SIG-M5 (cell line): Measurements from ENCODE around the gene FAM107B.
"Not testable (repeated sequence)": the region's sequence is repeated elsewhere in the genome, so short reads cannot be mapped to it uniquely, and the experiment has no call there.

Source experiments
- DNase-seq: peaks from one replicate; lab custom pipeline; 2025; lab: John Stamatoyannopoulos, UW

Gene FAM107B

DNA sequence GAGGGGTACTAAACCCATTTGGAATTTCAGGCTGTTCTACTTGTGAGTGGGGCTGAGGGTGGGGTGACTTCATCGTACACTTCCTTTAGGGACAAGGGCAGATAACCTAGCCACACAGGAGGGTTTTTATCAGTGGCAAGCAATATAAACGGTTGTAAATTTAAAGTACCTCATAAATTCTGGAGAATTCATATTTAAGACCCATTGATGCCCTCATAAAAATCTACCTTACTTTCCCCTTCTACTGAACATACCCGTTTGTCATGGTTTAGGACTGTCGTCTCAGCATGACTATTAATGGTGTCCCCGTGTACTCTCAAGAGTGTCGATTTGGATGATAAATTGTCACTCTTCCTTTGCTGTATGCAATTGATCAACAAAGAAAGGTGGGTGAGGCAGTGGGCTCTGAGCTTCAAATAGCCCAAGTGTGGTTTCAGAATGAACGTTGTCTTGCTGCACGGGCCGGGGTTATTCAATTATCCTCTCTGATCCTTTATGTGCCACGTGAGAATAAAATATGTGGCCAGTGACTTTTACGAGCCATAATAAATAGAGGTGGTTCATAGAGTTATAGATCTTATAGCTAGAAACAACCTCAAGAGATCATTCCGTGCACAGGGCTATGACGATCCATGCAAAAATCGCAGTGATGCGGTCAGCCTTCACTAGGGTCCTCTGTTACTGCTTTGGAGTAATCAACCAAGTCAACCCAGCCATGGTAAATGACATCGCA is 82.2 kb downstream of the FAM107B start:
- DNase-seq: no peak

DNA sequence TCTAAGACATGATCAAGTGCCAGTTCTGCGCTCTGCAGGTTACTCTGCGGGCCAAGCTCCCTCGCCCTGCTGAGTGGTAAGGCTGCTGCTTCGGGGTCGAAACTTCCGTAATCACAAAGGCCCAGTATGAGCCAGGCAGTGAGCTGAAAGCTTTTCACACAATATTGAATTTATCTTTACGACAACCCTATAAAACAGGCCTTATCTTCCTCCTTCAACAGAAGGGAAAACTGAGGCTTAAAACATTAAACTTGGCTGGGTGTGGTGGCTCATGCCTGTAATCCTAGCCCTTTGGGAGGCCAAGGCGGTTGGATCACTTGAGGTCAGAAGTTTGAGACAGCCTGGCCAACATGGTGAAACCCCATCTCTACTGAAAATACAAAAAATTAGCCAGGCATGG is 83.3 kb downstream of the FAM107B start:
- no peak for DNase-seq

DNA sequence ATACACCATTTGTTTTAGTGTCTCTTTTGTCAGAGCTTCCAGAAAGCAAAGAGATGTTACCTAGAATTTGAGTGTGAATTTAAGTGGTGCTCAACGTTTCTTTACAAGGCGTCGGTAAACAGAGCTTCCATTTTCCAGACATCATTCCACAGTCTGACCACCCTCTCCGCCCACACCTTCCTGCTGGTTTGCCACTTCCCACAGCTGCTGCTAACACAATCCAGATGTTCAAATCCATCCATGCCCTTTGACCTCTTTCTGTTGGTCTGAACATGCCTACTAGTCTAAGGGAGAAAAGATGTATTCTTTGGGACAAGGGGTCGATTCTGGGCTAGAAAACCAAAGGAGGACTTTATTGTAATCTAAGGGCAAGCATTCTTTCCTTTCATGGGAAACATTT is 86.1 kb downstream of the FAM107B start:
- no peak for DNase-seq

DNA sequence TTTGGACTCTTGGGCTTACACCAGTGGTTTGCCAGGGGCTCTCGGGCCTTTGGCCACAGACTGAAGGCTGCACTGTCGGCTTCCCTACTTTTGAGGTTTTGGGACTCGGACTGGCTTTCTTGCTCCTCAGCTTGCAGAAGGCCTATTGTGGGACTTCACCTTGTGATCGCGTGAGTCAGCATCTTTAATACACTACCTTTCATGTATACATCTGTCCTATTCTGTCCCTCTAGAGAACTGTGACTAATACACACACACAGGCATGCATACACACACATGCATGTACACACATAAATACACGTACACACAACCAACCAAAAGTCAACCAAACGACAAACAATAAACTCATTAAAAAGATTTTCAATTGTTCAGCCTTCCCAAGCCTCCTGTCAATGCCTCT is 86.5 kb downstream of the FAM107B start:
- DNase-seq: not testable (repeated sequence)

DNA sequence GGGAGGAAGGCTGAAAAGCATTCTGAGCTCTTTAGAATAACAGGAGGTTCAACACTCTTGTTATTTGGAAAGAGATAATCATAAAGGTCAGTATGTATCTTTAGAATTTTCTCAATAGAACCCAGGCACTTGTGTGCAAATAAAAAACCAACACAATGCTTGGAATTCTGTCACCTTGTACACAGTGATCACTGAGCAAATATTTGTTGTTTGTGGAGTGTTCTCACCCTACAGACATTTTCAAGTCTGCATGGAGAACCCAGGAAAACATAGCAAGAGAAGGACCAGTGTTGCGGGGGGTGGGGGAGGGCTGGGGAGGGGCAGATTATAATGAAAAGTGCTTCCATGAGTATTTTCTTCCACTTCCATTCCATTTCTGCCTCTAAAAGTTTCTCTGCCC is 87.4 kb downstream of the FAM107B start:
- DNase-seq: no peak

DNA sequence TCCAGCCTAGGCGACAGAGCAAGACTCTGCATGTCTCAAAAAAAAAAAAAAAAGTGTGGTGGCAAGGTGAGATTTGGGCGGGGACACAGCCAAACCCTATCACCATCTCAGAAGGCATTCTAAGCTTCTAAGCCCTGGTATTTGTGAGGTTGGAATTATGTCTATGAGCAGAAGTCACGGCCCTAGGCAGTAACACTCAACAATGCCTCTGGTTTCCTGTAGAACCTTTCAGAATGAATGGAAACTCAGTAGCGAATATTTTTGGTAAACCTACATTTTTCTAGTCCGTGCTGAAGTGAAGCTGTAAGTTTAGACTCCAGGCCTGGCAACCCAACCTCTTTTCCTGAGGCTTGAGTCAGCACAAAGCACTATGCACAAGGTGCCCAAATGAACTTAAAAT is 88.3 kb downstream of the FAM107B start:
- no peak for DNase-seq

DNA sequence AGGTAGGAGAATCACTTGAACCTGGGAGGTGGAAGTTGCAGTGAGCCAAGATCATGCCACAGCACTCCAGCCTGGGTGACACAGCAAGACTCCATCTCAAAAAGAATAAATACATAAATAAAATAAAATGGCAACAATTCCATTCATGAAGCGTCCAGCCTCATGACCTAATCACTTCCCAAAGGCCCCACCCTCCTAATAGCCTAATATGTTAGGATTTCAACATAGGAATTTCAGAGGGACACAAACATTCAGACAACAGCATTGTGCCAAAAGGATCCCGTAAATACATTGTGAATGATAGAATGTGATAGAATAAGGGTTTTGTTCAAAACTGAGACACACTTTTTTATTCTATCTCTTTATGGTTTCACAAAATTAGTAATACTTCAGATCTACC is 90.3 kb downstream of the FAM107B start:
- DNase-seq: no peak

DNA sequence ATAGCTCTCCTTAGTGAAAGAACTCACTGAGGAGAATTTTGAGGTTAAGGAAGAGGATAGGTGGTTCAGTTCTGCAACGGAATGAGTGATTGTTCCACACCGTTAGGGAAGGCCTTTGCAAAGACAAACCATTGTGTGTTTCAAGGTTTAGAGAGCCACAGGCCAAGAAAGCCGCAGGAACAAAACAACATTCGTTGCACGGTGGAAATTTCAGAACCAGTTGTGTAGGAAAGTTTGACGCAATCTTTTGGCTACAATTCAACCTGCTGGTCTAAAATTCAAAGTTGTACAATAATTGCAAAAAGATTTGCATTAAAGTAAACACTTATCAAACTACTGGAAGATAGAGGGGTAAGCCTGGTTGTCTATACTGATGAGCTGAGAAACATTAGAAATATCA is 91.4 kb downstream of the FAM107B start:
- DNase-seq: no peak

DNA sequence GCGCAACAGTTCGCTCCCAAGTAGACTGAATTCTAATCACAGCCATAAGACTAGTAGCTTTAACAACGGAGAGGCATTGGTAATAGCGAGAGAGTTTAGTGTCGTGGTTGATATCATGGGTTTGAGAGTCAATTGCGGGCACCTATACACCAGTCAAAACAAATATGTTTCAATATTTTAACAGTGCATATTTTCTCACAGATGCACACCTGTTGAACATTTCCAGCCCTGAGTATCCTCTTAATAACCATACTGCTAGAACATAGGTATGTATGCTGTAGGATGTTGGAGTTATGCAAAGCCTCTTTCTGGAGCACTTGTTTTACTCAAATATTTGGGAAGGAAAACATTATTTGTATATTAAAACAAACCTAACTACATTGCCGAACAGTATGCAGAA is 92.9 kb downstream of the FAM107B start:
- no peak for DNase-seq

DNA sequence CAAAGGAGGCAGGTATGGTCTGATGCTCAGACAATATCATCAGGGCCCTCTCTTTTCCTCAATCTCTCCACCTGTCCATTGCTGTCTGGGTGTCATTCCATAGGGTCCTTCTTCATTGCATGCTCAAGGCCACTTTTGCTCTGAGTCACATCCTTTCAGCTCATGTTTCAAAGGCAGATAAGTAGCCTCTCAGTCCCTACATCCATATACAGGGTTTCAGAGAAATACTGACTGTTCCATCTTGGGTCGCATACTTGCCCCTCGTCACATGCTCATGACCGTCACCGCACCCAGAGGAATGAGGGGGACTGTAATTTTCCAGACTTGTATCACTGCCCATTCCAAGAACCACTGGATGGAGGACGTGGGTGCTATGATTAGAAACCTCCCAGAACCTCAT is 93.4 kb downstream of the FAM107B start:
- DNase-seq: no peak

DNA sequence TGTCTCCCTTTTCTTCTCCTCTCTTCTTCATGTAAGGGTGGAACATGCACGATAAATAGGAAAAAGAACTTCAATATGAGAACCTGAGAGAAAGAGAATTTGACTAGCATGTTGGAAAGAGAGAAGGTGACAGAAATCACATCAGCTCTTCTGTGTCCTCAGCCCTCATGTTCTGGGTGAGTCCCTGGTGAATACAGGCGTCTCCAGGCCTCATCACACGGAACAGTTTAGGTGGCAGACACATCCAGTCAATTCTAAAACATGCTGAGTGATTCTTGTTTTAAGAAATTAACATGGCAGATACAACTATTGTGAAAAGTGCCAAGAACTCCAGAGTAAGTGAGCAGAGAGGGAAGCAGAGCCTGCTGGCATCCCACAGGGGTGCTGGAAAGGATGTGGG is 96.1 kb downstream of the FAM107B start:
- no peak for DNase-seq

DNA sequence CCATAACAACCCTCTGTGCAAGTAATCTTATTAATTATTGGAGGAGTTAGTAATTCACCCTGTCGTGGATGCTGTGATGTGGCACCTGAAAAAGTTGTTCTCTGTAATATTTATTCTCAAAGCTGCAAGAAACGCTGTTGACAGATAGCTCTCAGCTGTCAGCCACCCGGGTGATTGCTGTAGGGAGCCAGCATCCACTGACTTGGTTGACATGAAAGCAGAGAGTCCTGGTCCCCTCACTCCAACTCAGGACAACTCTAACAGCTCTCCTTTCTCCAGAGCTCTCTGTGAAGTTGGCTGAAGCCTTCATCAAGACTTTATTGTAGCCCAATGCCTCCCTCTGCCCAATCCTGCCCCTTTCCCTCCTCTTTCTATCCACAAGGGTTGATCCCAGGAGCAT is 98.0 kb downstream of the FAM107B start:
- DNase-seq: no peak

DNA sequence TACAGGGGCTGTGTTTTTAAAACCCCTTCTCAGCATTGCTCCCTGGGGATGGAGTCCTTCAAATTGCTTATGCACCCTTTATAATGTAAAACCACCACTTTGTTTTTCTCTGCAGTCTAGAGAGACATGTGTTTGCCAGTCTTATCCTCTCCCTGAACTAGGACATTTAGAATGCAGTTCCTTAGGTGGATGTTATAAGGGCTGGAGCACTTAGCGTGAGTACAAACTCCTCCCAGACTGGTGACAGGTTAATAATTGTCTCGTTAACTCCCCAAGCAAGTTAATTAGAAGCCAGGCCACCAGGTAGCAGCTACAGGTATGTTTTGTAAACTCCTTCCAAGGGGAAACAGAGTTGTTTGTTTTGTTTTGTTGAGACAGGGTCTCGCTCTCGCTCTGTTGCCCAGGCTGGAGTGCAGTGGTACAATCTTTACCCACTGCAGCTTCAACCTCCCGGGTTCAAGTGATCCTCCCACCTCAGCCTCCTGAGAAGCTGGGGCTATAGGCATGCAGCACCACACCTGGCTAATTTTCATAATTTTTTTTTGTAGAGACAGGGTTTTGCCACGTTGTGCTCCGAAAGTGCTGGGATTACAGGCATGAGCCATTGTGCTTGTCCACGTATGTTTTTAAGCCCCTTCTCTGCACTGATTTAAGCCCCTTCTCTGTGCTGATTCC is 100.2 kb downstream of the FAM107B start:
- DNase-seq: no peak

DNA sequence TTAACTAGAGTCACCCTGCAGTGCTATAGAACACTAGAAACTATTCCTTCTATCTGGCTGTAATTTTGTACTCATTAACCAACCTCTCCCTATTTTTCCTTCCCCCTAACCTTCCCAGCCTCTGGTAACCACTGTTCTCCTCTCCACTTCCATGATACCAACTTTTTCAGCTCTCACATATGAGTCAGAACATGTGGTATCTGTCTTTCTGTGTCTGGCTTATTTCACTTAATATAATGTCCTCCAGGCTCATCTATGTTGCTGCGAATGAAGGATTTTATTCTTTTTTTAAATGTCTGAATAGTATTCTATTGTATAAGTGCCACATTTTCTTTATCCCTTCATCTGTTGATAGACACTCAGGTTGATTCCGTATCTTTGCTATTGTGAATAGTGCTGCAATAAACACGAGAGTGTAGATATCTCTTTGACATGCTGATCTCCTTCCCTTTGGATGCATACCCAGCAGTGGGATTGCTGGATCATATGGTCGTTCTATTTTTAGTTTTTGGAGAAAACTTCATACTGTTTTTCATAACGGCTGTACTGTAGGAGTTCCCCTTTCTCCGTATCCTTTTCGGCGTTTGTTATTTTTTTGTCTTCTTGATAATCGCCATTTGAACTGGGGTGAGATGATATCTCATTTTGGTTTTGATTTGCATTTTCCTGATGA is 101.4 kb downstream of the FAM107B start:
- no peak for DNase-seq

DNA sequence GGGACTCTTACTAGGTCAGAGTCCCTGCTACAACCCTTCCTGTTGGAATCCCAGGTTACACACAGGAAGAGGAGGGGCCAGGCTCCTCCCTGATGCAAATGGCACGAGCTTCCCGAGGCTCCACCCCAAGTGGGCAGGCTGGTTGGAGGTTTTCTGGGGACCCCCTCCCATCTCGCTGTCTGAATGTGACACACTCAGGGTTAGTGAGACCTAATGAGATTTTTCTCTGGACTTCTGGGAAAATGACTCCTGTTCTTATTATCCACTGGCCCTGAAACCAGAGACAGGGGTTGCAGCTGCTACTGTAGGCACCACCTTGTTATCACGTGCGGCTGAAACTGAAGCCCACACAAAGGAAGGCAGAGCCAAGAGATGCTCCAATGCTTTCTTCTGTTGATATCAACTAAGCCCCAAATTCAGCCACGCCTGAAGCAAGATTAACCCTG is 103.3 kb downstream of the FAM107B start:
- DNase-seq: no peak

DNA sequence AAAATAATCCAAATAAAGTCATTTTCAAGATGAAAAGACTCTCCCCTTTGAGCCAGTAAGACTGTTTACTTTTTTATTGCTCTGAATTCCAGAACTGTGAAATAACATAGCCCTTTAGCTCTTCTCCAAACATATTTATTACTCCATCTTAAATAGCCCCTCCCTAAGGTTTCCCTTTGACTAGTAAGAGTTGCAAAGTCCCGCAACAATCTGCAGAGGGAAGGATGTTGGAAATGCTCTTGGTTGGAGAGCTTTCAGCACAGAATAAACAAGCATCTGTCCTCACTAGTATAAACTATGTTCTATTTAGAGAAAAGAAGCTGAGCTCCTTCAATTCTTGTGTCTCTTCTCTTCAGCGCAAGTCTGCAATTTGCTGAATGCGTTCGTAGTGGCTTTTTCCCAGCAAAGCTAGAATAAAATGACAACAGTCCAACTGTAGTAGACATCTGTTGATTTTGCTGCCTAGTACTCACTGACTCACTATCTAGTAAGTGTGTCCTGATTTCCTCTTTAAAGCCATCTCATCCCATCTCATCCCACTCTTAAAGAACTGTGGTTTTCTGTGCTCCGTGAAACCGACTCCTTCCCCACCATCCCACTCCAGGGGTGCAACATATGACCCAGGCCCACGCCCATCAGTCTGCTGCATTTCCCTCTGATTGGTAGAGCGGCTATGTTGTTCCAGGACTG is 104.0 kb downstream of the FAM107B start:
- no peak for DNase-seq

DNA sequence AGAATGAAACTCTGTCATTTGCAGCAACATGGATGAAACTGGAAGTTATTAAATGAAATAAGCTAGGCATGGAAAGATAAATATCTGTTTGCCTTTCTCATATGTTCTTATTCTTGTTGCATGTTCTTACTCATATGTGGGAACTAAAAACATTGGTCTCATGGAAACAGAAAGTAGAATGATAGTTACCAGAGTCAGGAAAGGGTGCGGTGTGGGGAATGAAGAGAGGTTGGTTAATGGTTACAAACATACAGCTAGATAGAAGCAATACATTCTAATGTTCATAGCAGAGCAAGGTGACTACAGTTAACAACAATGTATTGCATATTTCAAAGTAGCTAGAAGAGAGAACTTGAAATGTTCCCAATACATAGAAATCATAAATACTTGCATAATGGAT is 105.1 kb downstream of the FAM107B start:
- no peak for DNase-seq

DNA sequence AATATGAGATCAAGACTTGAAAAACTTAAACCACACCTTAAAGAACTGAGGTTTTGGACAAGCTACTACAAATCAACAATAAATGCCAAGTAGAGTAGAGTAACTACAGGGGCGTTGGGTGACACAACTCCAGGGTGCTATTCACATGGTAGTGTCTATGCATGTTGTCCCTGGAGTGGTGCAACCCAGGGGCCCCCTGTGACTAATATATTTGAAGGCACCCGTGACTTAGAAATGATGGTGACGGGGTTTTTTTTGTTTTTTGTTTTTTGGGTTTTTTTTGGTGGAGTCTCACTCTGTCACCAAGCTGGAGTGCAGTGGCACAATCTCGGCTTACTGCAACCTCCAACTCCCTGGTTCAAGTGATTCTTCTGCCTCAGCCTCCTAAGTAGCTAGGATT is 106.9 kb downstream of the FAM107B start:
- no peak for DNase-seq

DNA sequence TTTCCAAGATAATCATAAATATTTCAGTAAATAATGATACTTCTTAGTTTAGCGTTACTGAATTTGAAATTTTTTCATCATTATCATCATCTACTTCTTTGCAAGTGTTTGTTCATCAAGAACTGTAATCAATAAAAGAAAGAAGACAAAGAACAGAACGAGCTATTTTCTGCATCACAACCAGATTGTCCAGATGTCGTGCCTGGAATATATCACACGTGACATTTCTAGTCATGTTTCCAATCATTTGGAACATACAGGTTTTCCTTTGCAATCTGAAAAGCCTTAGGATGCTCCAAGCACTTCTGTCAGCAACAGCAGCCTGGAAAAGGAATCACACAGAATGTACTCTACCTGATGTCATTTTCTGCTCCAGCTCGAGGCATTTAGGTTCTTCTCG is 107.4 kb downstream of the FAM107B start:
- DNase-seq: no peak

DNA sequence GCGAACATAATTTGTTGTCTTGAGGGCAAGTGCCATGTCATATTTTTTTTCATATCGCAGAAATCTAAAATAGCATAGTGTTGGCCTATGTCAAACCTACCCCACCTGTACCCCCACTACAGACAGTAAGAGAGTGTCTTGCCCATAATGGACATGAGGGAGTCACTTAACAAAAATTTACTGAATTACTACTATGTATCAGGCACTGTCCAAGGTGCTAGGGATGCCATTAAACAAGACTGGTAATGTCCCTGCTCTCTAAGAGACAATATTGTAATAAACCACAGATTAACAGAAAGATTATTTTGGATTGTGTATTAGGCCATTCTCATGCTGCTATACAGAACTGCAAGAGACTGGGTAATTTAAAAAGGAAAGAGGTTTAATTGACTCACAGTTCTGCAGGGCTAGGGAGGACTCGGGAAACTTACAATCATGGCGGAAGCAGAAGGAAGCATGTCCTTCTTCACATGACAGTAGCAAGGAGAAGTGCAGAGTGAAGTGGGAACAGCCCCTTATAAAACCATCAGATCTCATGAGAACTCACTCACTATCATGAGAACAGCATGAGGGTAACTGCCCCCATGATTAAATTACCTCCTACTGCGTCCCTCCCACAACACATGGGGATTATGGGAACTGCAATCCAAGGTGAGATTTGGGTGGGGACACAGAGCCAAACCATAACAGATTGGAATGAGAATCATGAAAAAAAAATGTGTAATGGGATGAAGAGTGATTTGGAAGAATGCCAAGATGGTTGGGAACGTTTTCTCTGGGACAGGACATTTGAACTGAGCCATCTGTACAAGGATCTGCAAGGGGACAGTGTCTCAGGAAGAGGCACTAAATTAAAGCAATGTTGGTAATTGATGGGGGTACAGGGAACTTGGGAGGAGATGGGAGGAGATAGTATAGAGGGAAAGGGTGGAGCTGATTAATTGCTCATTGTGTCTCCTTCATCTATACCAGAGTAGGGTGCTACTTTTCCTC is 108.5 kb downstream of the FAM107B start:
- no peak for DNase-seq

DNA sequence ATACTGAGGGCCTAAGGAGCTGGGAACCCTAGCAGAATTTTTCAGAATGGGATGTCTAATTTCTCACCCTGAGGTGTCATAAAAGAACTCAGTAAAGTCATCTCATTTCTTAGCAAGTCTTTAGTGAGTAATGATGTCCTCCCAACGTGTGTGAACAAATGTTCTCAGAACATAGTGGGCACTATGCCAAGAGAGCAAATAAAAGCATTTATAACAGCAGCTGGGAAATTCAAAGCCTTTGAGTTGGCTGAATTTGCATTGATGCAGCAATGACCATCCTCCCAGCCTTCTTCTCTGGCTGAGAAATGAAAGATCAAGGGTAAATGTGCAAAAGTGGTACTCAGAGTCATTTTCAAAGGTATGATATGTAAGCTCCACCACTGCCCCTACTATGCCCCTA is 109.4 kb downstream of the FAM107B start:
- DNase-seq: no peak

DNA sequence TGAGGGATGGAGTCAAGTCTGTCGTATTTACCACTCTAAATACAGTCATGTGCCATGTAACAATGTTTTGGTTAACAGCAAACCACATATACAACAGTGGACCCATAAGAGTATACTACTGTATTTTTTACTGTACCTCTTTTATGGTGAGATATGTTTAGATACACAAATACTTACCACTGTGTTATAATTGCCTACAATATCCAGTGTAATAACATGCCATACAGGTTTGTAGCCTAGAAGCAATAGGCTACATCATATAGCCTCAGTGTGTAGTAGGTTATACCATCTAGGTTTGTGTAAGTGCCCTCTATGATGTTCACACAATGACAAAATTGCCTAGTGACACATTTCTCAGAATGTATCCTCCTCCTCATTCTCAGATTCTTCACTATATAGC is 110.4 kb downstream of the FAM107B start:
- no peak for DNase-seq
